ENCODE data around the gene ZMYM4.

- no peak for TF ChIP-seq CTCF (IDR thresholded peaks at IDR 0.05)
- no peak for TF ChIP-seq POLR2AphosphoS5 (IDR thresholded peaks at IDR 0.05; ENCODE audit: insufficient read depth in 1 of 2, low read depth in 1 of 2)
Observed at GRCh38 chr1:35453031-35453430, 184.5 kb downstream of the ZMYM4 start.
